ENCODE results near the gene S100A7A.

DNA sequence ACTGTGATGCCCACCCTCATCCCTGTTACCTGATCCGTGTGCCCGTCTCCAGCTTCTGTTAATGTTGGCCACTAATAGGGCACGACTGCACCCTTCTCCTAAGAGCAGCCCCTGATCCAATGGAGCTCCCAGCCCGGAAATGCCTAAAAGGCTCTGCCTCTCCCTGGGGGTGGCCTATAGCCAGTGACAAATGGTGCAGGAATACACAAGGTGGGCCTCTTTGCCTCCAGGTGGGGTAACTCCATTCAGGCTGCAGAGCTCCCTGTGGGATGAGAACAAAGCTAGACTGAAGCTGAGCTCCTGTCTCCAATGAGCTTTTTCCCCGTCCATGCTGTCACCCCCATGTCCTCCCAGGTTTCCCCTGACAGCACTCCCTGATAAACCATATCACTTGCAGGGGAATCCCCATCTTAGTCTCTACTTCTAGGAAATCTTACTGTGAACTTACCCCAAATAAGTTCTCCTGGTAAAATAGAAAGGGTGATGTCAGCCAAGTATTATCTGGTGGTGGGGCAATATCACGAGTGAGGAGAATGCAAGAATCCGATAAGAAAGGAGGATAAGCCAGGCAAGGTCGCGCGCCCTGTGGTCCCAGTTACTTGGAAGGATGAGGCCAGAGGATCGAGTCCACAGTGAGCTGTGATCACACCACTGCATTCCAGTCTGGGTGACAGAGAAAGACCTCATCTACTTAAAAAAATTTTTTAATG lies 18.6 kb downstream of the S100A7A start:
- TF ChIP-seq EZH2 (IDR thresholded peaks at IDR 0.05; ENCODE audit: low read depth): no peak
- TF ChIP-seq, protein P1, sequence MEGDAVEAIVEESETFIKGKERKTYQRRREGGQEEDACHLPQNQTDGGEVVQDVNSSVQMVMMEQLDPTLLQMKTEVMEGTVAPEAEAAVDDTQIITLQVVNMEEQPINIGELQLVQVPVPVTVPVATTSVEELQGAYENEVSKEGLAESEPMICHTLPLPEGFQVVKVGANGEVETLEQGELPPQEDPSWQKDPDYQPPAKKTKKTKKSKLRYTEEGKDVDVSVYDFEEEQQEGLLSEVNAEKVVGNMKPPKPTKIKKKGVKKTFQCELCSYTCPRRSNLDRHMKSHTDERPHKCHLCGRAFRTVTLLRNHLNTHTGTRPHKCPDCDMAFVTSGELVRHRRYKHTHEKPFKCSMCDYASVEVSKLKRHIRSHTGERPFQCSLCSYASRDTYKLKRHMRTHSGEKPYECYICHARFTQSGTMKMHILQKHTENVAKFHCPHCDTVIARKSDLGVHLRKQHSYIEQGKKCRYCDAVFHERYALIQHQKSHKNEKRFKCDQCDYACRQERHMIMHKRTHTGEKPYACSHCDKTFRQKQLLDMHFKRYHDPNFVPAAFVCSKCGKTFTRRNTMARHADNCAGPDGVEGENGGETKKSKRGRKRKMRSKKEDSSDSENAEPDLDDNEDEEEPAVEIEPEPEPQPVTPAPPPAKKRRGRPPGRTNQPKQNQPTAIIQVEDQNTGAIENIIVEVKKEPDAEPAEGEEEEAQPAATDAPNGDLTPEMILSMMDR (conservative IDR thresholded peaks at IDR 0.05): no peak

All from PC-9 (cell line).